Activated T-cell treated with anti-CD3 and anti-CD28 coated beads, Interleukin-2, amount 50 U/mL, for 24 hours (primary cell): ENCODE data around the gene CYTH3.
A peak's percentile ranks its signal among the peaks of the same experiment; 100 is the strongest.
"Not testable (repeated sequence)": the region's sequence is repeated elsewhere in the genome, so short reads cannot be mapped to it uniquely, and the experiment has no call there.

Experiments
- DNase-seq: peaks from one replicate; pipeline ENCODE4 v3.0.0-alpha.2; 2020
- H3K27ac Mint-ChIP-seq: 2 replicates; pipeline ENCODE4 v1.8.0; 2020; ENCODE audit warnings: mild to moderate bottlenecking, mixed read lengths
- H3K27me3 Mint-ChIP-seq: 2 replicates; pipeline ENCODE4 v1.8.0; 2020; ENCODE audit warnings: mixed read lengths
- H3K36me3 Mint-ChIP-seq: 2 replicates; pipeline ENCODE4 v1.8.0; 2020; ENCODE audit warnings: low read depth, mixed read lengths
- H3K4me1 Mint-ChIP-seq: 2 replicates; pipeline ENCODE4 v1.8.0; 2020; ENCODE audit warnings: low read depth, mixed read lengths
- H3K4me3 Mint-ChIP-seq: 2 replicates; pipeline ENCODE4 v1.8.0; 2020; ENCODE audit warnings: mild to moderate bottlenecking, moderate library complexity, mixed read lengths
- H3K9me3 Mint-ChIP-seq: 2 replicates; pipeline ENCODE4 v1.8.0; 2020; ENCODE audit warnings: mixed read lengths

The CYTH3 gene

GRCh38 chr7:6272481-6273323, at the start of gene CYTH3:
CYTH3 (minus strand) TSS chr7:6272624; CDS start chr7:6272507, 117 bp downstream.
- Mint-ChIP-seq H3K36me3 (peaks cover 3% of the 10 kb centered on the region), H3K27ac (peak within 1 kb of the TSS; percentile 65), H3K4me3 (peak within 1 kb of the TSS; percentile 84), H3K4me1 (peaks cover 18% of the 10 kb centered on the region), H3K9me3 (no peaks in the 10 kb centered on the region), H3K27me3 (peaks cover 26% of the 10 kb centered on the region)
- peak; percentile 91 for DNase-seq

GRCh38 chr7:6320791-6321190, 48.4 kb upstream of the CYTH3 start:
- Mint-ChIP-seq H3K36me3 (no peaks in the 10 kb centered on the region), H3K4me1 (peaks cover 13% of the 10 kb centered on the region), H3K4me3 (no peak overlapping the region), H3K27ac (no peak overlapping the region), H3K9me3 (no peaks in the 10 kb centered on the region), H3K27me3 (no peaks in the 10 kb centered on the region)
- DNase-seq, result no peak

GRCh38 chr7:6317797-6318438, 45.5 kb upstream of the CYTH3 start:
- no peak for DNase-seq
- H3K27ac Mint-ChIP-seq, result peak overlapping the region; percentile 12
- H3K9me3 Mint-ChIP-seq, result no peaks in the 10 kb centered on the region

GRCh38 chr7:6316226-6316625, 43.8 kb upstream of the CYTH3 start:
- H3K9me3 Mint-ChIP-seq, result no peaks in the 10 kb centered on the region
- no peak overlapping the region for H3K4me3 Mint-ChIP-seq
- DNase-seq, result no peak
- peaks cover 9% of the 10 kb centered on the region for H3K4me1 Mint-ChIP-seq
- no peaks in the 10 kb centered on the region for H3K27me3 Mint-ChIP-seq
- no peak overlapping the region for H3K27ac Mint-ChIP-seq
- no peaks in the 10 kb centered on the region for H3K36me3 Mint-ChIP-seq

More at GRCh38 chr7:6317797-6318438, 45.5 kb upstream of the CYTH3 start:
- Mint-ChIP-seq H3K27me3 (no peaks in the 10 kb centered on the region), H3K36me3 (no peaks in the 10 kb centered on the region), H3K4me1 (peaks cover 10% of the 10 kb centered on the region), H3K4me3 (no peak overlapping the region)

- H3K4me1 Mint-ChIP-seq, result peaks cover 9% of the 10 kb centered on the region
- no peak overlapping the region for H3K4me3 Mint-ChIP-seq
- no peak for DNase-seq
Measured at GRCh38 chr7:6315746-6316145, 43.3 kb upstream of the CYTH3 start.

GRCh38 chr7:6310271-6310993, 38.0 kb upstream of the CYTH3 start:
- Mint-ChIP-seq H3K27me3 (no peaks in the 10 kb centered on the region), H3K9me3 (no peaks in the 10 kb centered on the region), H3K27ac (no peak overlapping the region), H3K4me3 (no peak overlapping the region), H3K4me1 (no peaks in the 10 kb centered on the region), H3K36me3 (no peaks in the 10 kb centered on the region)
- DNase-seq, result no peak

More at GRCh38 chr7:6315746-6316145, 43.3 kb upstream of the CYTH3 start:
- Mint-ChIP-seq H3K27ac (no peak overlapping the region), H3K9me3 (no peaks in the 10 kb centered on the region), H3K27me3 (no peaks in the 10 kb centered on the region), H3K36me3 (no peaks in the 10 kb centered on the region)

- H3K36me3 Mint-ChIP-seq, result no peaks in the 10 kb centered on the region
- H3K9me3 Mint-ChIP-seq, result no peaks in the 10 kb centered on the region
- no peaks in the 10 kb centered on the region for H3K4me1 Mint-ChIP-seq
- no peak overlapping the region for H3K27ac Mint-ChIP-seq
- H3K4me3 Mint-ChIP-seq, result no peak overlapping the region
- DNase-seq, result no peak
- H3K27me3 Mint-ChIP-seq, result no peaks in the 10 kb centered on the region
Measured at GRCh38 chr7:6307762-6308161, 35.3 kb upstream of the CYTH3 start.

GRCh38 chr7:6306471-6306870, 34.0 kb upstream of the CYTH3 start:
- Mint-ChIP-seq H3K36me3 (no peaks in the 10 kb centered on the region), H3K9me3 (no peaks in the 10 kb centered on the region), H3K27ac (no peak overlapping the region), H3K27me3 (no peaks in the 10 kb centered on the region), H3K4me1 (no peaks in the 10 kb centered on the region), H3K4me3 (no peak overlapping the region)
- no peak for DNase-seq

GRCh38 chr7:6305330-6305729, 32.9 kb upstream of the CYTH3 start:
- Mint-ChIP-seq H3K4me3 (no peak overlapping the region), H3K27me3 (no peaks in the 10 kb centered on the region), H3K27ac (no peak overlapping the region), H3K36me3 (no peaks in the 10 kb centered on the region), H3K9me3 (no peaks in the 10 kb centered on the region), H3K4me1 (no peaks in the 10 kb centered on the region)
- no peak for DNase-seq

- H3K27ac Mint-ChIP-seq, H3K4me1 Mint-ChIP-seq, H3K36me3 Mint-ChIP-seq, H3K27me3 Mint-ChIP-seq, H3K9me3 Mint-ChIP-seq, H3K4me3 Mint-ChIP-seq, DNase-seq: not testable (repeated sequence)
Measured at GRCh38 chr7:6301446-6301845, 29.0 kb upstream of the CYTH3 start.

- H3K4me1 Mint-ChIP-seq, result no peaks in the 10 kb centered on the region
- H3K9me3 Mint-ChIP-seq, result no peaks in the 10 kb centered on the region
- H3K36me3 Mint-ChIP-seq, result no peaks in the 10 kb centered on the region
- no peaks in the 10 kb centered on the region for H3K27me3 Mint-ChIP-seq
- no peak overlapping the region for H3K27ac Mint-ChIP-seq
- DNase-seq, result no peak
- H3K4me3 Mint-ChIP-seq, result no peak overlapping the region
Measured at GRCh38 chr7:6299774-6300173, 27.4 kb upstream of the CYTH3 start.

GRCh38 chr7:6294839-6295238, 22.4 kb upstream of the CYTH3 start:
- no peaks in the 10 kb centered on the region for H3K36me3 Mint-ChIP-seq
- no peak for DNase-seq
- H3K9me3 Mint-ChIP-seq, result no peaks in the 10 kb centered on the region
- no peak overlapping the region for H3K4me3 Mint-ChIP-seq
- no peak overlapping the region for H3K27ac Mint-ChIP-seq
- H3K27me3 Mint-ChIP-seq, result no peaks in the 10 kb centered on the region
- H3K4me1 Mint-ChIP-seq, result peaks cover 6% of the 10 kb centered on the region

- no peaks in the 10 kb centered on the region for H3K36me3 Mint-ChIP-seq
- no peaks in the 10 kb centered on the region for H3K27me3 Mint-ChIP-seq
- no peak for DNase-seq
- peaks cover 6% of the 10 kb centered on the region for H3K4me1 Mint-ChIP-seq
- no peak overlapping the region for H3K4me3 Mint-ChIP-seq
- H3K9me3 Mint-ChIP-seq, result no peaks in the 10 kb centered on the region
- H3K27ac Mint-ChIP-seq, result no peak overlapping the region
Measured at GRCh38 chr7:6293202-6293601, 20.8 kb upstream of the CYTH3 start.

GRCh38 chr7:6291941-6292340, 19.5 kb upstream of the CYTH3 start:
- H3K27ac Mint-ChIP-seq, H3K4me3 Mint-ChIP-seq, H3K4me1 Mint-ChIP-seq, DNase-seq, H3K27me3 Mint-ChIP-seq, H3K36me3 Mint-ChIP-seq, H3K9me3 Mint-ChIP-seq: not testable (repeated sequence)

GRCh38 chr7:6291531-6291930, 19.1 kb upstream of the CYTH3 start:
- Mint-ChIP-seq H3K4me3 (no peak overlapping the region), H3K27ac (no peak overlapping the region), H3K36me3 (no peaks in the 10 kb centered on the region), H3K4me1 (peaks cover 6% of the 10 kb centered on the region), H3K27me3 (no peaks in the 10 kb centered on the region), H3K9me3 (no peaks in the 10 kb centered on the region)
- no peak for DNase-seq
